HG02571 (cell line): ENCODE measurements around the gene KRT14.
"Not testable (repeated sequence)": the region's sequence is repeated elsewhere in the genome, so short reads cannot be mapped to it uniquely, and the experiment has no call there.

Experiments
- ATAC-seq: cut with Tn5 transposase; IDR thresholded peaks from one replicate; pipeline ENCODE4 v1.9.1; 2021; ENCODE audit warnings: mild to moderate bottlenecking, moderate library complexity; ENCODE audit not compliant: unreplicated experiment

The KRT14 gene

GRCh38 chr17:41586863-41587495, at the start of gene KRT14:
Gene KRT14, minus strand, starts transcription at chr17:41586895. Its CDS starts 61 bp downstream, at chr17:41586834.
- no peak for ATAC-seq

DNA sequence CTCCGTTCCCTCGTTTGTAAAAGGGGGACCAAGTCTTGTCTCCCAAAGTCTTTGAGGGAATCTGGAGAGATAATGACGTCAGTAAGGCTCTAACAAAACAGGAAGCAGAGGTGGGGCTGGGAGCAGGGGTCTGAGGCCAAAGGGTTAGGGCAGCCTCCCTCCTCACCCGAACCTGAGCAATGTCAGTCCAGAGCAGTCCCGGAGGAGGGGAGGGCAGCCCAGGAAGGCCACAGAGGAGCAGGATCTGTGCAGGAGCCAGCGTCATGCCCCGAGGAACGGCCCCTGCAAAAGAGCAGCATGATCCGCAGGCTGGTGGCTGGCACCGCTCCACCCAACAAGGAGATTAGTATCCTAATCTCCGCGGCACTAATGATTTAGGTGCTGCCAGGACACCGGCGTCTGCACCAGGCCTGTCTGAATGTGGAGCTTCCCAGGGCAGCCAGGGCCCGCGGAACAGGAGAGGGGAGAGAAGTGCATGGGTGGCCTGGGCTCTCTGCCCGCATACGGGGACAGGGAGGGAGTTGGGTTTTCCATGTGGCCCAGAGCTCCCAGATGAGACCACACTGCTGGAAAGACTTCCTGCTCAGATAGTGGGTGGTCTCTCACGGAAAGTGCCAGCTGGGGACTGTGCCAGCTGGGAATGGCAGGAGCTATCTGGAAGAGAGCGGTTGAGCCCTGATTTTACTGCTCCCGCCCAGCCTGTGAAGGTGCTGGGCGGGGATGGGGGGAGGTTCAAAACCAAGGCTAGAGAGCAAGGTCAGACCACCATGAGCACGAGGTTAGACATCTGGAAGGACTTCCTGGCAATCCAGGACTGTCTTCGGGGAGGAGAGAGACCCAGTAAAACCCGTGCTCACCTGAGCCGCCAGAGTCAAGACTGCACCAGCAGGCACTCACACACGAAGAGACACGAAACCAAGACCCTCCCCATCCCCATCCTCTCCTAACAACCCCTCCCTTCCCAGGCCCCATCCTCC, 48.7 kb upstream of the KRT14 start:
- ATAC-seq, result no peak

- no peak for ATAC-seq
These were observed 47.9 kb upstream of the KRT14 start for GRCh38 chr17:41634639-41635038.

DNA sequence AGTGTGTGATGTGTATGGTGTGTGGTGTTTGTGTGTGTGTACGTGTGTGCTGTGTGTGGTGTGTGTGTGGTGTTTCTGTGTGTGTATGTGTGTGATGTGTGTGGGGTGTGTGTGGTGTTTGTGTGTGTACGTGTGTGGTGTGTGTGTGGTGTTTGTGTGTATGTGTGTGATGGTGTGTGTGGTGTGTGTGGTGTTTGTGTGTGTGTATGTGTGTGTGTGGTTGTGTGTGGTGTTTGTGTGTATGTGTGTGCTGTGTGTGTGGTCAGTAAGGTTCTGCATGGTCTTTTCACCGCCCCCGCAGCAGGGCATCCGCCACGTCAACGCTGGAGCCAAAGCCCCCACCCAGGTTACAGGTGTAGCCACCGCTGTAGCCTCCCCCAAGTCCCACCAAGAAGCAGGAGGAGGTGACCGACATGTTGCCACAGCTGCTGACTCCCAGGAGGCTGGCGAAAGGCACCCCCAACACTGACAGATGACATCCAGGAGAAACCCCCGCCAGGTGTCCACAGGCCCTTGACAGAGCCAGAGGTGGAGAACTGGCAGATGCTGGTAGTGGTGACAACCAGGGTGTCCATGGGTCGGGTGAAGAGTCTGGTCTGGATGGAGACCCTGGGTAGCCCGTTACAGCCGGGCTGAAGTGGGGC, 47.0 kb upstream of the KRT14 start:
- no peak for ATAC-seq

DNA sequence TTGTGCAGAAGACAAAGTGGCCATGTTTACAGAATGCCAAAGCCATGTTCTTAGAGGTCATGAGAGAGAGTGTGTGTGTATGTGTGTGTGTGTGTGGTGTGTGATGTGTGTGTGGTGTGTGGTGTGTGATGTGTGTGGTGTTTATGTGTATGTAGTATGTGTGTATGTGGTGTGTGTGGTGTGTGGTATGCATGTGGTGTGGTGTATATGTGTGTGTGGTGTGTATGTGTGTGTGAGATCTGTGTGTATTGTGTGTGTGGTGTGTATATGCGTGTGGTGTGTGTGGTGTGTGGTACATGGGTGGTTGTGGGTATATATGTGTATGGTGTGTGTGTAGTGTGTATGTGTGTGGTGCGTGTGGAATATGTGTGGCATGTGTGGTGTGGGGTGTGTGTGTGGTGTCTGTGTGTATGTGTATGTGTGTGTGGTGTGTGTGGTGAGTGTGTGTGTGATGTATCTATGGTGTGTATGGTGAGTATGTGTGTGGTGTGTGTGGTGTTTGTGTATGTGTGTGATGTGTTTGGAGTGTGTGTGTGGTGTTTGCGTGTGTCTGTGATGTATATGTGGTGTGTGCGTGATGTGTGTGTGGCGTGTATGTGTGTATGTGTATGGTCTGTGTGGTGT, 45.9 kb upstream of the KRT14 start:
- ATAC-seq, result no peak

DNA sequence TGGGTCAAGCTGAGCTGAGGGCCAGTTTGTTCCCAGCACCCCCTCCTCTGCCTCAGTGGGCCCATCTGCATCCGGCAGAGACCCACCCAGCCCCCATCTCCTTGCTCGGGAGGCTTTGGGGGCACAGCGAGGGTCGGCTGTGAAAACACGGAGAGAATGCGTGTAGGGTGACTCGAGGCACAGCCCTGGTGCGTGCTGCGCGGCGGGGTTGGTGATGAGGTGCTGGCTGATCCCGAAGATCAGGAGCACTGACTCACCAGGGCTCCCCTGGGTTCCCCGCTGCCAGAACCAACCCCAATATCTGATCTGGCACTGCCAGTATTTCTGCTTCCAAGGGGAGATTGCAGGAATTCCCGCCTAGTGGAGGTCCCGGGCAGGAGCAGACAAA, 45.2 kb upstream of the KRT14 start:
- no peak for ATAC-seq

DNA sequence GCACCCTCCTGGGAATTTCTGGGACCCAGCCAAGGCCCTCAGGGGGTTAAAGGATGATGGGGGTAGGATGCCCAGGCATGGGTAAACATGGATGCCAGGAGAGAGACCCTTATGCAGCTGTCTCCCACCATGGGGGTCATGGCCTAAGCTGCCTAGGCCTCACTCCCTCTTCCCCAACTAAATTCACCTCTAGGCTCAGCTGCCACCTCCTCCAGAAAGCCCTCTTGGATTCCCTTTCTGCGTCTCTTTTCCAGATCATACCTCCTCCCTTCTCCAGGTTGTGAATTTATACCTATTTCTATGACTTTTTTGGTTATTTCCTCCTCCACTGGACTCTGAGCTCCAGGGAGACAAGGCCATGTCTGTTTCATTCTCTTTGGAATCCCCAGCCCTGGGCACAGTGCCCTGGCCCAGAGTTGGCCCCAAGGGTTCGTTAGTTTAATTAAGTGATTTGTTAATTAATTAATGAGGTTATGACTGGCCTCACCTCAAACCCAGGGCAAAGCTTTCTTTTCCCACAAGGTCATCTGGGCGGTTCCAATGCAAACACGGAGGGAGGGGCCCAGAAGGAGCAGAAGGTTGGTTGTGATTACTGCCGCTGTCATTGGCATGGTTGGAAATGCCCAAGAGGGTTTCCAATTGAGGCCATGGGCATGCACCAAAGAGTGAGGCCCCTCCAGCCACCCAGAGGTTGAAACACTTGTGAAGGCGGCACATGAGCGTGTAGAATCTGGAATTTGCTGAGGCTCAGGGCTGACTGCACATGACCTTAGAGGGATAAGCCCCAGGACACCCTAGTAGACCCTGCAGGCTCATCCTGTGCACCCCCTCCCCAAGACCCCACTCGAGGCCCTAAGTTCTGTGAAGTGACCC, 44.6 kb upstream of the KRT14 start:
- no peak for ATAC-seq

DNA sequence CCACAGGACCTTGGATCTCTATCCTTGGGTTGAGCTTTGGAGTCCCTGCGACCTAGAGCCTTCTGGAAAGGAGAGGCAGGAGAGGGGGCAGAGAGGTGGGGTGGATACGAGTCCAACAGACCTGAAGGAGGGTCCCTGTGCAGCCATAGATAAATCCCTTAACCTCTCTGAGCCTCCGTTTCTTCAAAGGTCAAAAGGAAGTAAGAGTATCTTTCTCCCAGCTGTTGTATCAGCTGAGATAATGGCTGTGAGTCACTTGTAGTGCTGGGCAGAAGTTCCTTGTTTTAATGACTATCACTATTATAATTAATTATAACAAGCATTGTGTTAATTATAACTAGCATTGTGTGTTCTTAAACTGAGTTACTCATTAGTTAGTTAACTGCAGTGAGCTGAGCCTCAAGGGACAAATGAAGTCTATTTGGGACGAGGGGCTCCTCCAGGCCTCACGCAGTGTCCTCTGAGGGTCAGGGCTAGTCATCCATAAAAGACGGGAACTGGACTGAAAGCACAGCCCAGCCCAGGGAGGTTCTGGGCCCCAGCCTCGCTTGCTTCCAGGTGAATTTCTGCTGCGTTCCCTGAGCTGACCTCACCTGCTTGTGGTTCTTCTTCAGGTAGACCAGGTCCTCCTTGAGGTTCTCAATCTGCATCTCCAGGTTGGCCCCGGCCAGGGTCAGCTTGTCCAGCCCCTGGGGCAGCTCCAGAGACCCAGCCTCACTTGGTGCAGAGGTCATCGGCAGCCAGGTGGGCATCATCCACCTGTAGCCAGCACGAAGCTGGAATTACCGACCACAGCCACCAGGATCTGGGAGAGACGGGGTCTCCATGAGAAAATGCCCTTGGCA, 43.4 kb upstream of the KRT14 start:
- ATAC-seq, result no peak

DNA sequence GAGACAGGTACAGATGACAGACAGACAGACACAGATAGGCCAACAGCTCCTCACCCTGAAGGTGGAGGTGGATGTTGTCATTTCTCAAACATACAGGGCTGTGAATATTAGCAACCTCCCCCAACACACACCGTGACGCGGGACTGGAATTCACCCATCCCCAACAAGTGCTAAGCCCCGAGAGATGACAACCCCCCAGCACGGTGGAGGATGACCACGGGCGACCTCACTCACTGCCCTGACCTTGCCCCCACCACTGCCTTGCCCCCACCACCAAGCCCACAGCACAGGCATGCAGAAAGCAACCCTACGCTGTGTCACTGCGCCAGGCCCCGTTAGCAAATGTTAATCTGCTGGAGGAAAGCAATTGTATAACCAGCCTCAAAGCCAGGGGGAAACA, 42.6 kb upstream of the KRT14 start:
- ATAC-seq, result no peak

DNA sequence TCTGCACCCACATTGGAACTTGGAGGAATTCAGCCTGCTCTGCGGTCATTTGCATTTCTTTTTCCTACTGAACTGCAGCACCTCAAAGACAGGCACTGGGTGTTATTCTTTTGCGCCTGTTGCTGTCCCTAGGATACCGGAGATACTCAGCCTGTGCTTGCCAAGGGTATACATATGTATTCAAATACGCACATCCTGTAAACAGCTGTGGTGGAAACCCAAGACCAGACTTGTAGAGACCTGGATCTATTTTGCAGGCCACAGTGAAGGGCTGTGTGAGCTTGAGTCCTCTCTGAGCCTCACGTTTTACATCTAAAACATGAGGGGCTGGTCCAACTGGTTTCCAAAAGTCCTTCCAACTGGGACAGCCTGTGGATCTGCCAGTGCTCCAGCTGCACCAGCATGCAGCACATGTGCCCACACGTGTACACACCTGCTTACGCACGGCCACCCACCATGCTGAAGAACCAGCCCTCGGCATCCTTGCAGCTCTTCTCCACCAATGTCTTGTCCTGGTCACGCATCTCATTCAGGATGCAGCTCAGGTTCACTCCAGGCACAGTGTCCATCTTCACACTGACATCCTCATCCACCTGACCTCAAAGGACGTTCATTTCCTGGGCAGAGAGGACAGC, 42.0 kb upstream of the KRT14 start:
- not testable (repeated sequence) for ATAC-seq

GRCh38 chr17:41628073-41628370, 41.3 kb upstream of the KRT14 start:
- not testable (repeated sequence) for ATAC-seq

- ATAC-seq, result no peak
These were observed 40.8 kb upstream of the KRT14 start for GRCh38 chr17:41627316-41628072.

DNA sequence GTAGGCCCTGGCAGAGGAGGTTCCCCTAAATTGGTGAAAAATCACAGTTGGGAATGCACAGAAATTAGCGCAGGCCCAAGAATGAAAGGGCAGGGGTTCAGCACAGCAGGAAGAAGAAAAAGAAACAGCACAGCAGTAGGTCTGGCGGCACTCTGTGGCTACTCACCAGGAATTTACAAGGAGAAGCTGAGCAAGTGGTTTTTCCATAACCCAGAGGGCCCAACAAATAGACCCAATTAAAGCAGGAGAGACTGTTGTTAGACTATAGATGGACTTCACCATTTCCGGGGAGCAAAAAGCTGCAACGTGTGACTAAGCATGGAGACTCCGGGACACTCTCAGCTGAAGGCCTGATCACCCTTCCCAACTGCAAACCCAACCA, 40.2 kb upstream of the KRT14 start:
- ATAC-seq, result not testable (repeated sequence)

DNA sequence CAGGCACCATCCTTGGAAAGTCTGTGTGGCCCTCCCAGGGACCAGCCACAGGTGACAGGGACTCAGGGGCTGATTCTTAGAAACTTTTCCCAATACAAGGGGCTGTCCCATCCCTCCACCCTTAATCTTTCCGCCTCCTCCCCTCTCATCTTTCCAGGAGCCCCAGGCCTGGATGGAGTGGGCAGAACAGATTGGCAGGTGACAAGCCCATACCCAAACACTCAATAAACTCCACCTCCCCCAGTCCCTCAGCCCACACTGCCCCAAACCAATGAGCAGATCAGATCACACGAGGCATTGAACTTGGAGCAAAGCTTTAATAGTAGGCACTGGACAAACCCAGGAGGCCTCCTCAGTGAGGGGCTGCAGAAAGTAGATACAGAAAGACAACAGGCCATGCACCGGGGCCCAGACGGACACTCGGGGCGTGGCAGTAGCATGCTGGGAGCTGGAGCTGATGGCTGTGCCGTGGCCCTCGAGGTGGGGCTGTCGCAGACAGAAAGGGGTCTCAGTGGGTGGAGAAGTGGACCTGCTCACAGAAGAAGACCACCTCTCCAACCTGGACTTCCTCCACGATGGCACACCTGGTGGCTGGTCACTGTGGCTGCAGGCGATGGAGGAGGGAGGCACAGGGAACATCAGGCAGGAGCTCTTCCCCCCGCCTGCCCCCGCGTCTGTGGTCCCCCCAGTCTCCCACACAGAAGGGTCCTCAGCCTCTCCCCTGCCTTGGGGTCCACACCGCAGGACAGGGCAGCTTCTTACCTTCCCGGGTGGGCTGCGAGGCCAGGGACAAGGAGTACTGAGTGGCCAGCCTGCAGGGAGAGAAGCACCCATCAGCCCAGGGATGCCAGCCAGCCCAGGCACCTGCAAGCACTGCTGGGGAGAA, 39.6 kb upstream of the KRT14 start:
- ATAC-seq, result not testable (repeated sequence)

DNA sequence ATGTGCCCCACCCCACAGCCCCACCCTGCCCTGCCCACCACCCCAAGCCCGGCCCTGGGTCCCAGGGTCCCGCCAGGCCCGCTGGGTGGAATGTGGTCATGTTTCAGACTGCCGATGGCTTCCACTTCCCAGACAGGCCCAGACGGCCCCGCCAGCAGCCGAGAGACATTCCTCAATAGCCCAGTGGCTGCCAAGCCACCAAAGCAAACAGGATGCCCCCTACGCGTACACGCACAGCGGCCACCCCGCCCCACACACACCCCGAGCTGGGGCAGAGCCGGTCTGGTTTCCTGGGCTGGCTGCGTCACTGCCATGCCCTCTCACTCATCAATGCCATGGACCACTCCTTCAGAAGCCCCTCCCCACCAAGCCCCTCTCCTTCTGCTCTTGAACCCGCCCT, 38.9 kb upstream of the KRT14 start:
- ATAC-seq, result no peak

DNA sequence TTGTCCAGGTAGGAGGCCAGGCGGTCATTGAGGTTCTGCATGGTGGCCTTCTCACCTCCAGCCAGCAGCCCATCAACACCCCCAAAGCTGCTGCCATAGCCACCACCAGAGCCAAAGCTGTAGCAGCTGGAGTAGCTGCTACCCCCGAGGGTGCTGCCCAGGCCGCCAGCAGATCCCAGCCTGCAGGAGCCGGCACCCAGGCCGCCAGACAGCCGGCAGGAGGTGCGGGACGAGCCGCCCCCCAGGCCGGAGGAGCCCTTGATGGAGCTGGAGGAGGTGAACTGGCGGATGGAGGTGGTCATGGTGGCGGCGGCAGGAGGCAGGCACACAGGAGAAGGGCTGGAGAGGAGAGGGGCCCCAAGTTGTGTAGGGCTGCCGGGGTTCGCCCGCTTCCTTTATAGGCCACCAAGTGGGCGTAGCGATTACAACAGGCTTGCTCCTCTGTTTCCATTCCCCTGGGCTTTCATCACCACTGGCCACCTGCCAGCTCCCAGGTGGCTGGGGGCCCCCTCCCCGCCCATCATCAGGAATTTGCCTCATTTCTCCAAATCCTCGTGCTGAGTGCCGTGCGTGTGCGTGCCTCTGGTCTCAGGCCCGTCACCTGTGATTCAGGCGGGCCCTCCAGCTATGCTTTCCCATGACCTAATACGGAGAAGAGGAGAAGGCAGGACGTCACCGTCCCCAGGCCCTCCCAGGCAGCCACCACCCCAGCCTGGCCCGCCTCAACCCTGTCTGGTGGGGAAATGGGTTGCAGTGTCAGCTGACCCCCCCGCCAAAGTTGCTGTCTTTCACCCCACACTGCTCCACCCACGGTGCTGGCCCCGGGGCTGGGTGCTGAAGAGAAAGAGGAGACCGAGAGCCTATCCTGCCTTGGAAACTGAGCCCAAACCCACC, 37.8 kb upstream of the KRT14 start, which contains the start of gene KRT17:
Gene KRT17, minus strand, starts transcription at position 368 of the 894 bp plus-strand sequence. Its CDS starts 66 bp downstream, at position 302.
- no peak for ATAC-seq
